Measurements from ENCODE around the gene LZTS3. TPM values are rescaled to one million over a fixed set of nuclear protein-coding genes. Genes with fewer than 3 reads are reported as not detected.
A peak's percentile ranks its signal among the peaks of the same experiment; 100 is the strongest.

LZTS3 gene
- total and polyA plus RNA-seq, 2 of the 13 experiments (the other 11 are each of a cell fraction or from before 2014, with no cell fraction given), result 10.1 to 31.3 TPM

GRCh38 chr20:3203315-3204123, 30.2 kb upstream of the LZTS3 start (continued):
- TF ChIP-seq POGK (CRISPR knock-in tag; conservative IDR thresholded peaks at IDR 0.05), result no peak
- TF ChIP-seq ZNF598 (CRISPR knock-in tag; IDR thresholded peaks at IDR 0.05; ENCODE audit: borderline replicate concordance), result no peak; the same call in 1 of the 2 replicates
- no peak for TF ChIP-seq SNRNP70 (IDR thresholded peaks at IDR 0.05; ENCODE audit: low read depth, low read length)
- no peak for TF ChIP-seq ZNF414 (CRISPR knock-in tag; IDR thresholded peaks at IDR 0.05)
- no peak for TF ChIP-seq ZNF142 (CRISPR knock-in tag; IDR thresholded peaks at IDR 0.05)
- no peak for TF ChIP-seq STAT5B (CRISPR knock-in tag; IDR thresholded peaks at IDR 0.05)
- TF ChIP-seq CBFB (CRISPR knock-in tag; IDR thresholded peaks at IDR 0.05), result no peak; the same call in 1 of the 2 replicates
- no peak for TF ChIP-seq PRDM4 (CRISPR knock-in tag; IDR thresholded peaks at IDR 0.05; ENCODE audit: borderline replicate concordance)
- TF ChIP-seq MEIS1 (CRISPR knock-in tag; IDR thresholded peaks at IDR 0.05; ENCODE audit: borderline replicate concordance), result no peak
- no peak for TF ChIP-seq ZNF549 (CRISPR knock-in tag; IDR thresholded peaks at IDR 0.05)
- TF ChIP-seq FOSL2 (CRISPR knock-in tag; IDR thresholded peaks at IDR 0.05), result no peak; the same call in 1 of the 2 replicates
- TF ChIP-seq ZNF629 (CRISPR knock-in tag; conservative IDR thresholded peaks at IDR 0.05), result no peak
- peak; percentile 82 for TF ChIP-seq AGO1 (IDR thresholded peaks at IDR 0.05; ENCODE audit: low read depth, low read length, poor library complexity, severe bottlenecking)
- peak; percentile 51; the same call in 1 of the 2 replicates for TF ChIP-seq HOXA5 (CRISPR knock-in tag; IDR thresholded peaks at IDR 0.05)
- TF ChIP-seq ZNF577 (CRISPR knock-in tag; IDR thresholded peaks at IDR 0.05; ENCODE audit: borderline replicate concordance, low read depth), result no peak
